Astrocyte (in vitro differentiated cells and primary cell): ENCODE results near the gene HLA-G.

ENCODE experiments used
- EZH2 ChIP-seq: IDR thresholded peaks from 2 replicates; pipeline ENCODE4 v1.6.1; 2012; ENCODE audit warnings: mild to moderate bottlenecking, low read length, inconsistent platforms; ENCODE audit not compliant: insufficient read depth
- TF ChIP-seq, protein P1 (sequence below): IDR thresholded peaks from 2 replicates; pipeline ENCODE4 v1.5.1; 2011; ENCODE audit warnings: low read depth, mild to moderate bottlenecking, inconsistent platforms, low read length, moderate library complexity; ENCODE audit not compliant: insufficient read depth

DNA sequence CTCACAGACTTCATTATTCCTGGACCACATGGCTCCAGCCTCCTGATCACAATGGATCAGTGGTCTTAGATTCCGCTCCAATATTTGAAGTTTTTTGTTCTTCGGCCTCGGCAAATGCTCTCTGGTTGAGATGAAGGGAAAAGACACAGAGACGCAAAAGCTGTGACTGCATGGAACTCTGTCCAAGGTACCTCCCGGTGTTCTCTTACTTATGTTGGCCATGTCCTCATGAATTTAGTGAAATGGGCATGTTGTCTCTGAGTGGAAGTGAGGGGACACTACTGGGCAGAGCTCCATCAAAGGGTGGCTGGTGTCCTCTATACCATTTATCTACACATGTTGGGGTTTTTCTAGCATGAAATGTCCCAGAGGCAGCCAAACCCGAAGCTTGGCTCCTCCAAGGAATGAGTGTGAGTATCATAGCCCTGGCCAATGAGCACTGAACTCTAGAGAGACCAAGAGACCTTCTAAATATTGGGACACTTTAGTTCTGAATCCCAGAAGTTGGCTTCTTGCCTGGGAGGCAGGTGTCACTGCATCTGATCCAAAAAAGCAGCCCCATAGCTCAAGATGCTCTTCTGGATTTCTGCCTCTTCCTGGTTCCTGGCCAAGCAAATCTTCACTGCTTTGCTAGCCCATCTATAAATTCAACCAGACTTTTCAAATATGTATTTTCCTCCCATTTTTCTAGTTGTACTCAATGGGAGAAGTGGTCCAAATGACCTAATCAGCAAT, 34.1 kb downstream of the HLA-G start:
- TF ChIP-seq, protein P1, sequence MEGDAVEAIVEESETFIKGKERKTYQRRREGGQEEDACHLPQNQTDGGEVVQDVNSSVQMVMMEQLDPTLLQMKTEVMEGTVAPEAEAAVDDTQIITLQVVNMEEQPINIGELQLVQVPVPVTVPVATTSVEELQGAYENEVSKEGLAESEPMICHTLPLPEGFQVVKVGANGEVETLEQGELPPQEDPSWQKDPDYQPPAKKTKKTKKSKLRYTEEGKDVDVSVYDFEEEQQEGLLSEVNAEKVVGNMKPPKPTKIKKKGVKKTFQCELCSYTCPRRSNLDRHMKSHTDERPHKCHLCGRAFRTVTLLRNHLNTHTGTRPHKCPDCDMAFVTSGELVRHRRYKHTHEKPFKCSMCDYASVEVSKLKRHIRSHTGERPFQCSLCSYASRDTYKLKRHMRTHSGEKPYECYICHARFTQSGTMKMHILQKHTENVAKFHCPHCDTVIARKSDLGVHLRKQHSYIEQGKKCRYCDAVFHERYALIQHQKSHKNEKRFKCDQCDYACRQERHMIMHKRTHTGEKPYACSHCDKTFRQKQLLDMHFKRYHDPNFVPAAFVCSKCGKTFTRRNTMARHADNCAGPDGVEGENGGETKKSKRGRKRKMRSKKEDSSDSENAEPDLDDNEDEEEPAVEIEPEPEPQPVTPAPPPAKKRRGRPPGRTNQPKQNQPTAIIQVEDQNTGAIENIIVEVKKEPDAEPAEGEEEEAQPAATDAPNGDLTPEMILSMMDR: no peak
- no peak for TF ChIP-seq EZH2
